GM18499 (cell line): ENCODE measurements around the gene RPTOR.
A peak's percentile ranks its signal among the peaks of the same experiment; 100 is the strongest.

Source experiments
- ATAC-seq: cut with Tn5 transposase; IDR thresholded peaks from one replicate; pipeline ENCODE4 v1.9.1; 2021; ENCODE audit warnings: moderate number of reproducible peaks; ENCODE audit not compliant: insufficient read depth, unreplicated experiment

Gene RPTOR

DNA sequence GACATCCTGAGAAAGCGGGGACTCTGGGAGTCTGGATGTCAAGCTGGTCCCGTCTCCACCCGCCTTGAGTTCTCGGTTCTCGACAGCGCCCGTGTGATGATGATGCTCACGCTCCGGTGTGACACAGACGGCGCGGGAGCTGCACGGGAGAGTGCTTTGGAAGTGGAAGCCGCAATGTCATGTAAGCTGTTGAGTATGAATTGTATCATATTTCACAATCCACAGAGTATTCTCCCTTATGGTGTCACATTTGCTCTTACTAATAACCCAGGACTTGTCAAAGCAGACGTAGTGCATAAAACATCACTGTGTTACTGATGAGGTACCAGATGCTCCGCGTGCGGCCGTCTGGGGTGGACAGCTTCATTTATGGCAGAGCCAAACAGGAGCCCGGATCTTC, 229.5 kb downstream of the RPTOR start:
- no peak for ATAC-seq

DNA sequence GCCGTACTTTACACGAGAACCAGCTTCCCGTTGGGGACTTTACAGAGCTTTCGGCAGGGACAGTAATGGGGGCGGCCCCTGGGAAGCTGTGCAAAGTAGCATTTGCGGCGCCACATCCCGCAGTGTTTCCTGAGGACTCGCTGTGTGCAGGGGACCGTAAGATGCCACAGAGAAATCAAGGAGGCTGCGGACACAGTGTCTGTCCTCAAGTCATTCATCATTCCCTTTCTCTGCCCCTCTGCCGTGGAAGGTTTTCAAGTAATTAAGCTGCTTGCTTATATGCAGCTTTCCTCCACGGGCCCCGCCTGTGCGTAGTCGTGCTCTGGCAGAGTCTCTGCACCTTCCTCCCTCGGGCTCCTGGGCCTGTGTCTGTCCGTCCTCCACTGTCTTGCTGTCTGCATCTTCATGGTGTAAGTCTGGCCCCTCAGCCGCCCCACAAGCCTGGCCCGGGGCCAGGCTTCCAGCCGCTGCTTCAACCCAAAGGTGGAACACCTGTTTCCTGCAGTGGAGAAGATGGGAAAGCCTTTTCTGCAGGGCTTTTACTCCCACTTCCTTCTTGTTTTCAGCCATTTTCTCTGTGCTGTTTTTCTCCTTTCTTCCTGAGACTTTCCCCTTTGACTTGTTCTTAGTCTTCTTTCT, 230.1 kb downstream of the RPTOR start:
- ATAC-seq, result no peak

DNA sequence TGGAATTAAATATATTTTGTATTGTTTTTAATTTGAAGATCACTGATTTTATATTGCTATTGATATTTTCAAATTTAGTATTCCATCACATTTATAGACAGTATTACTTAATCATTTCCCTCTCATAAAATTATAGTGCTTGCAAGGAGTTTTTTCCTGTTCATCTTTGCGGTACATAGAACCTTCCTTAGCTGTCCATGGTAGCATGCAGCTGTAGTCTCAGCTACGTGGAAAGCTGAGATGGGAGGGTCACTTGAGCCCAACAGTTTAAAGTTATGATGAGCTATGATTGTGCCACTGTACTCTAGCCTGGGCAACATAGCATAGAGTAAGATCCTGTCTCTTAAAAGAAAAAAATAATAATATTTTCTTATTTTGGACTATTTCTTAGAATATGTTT, 231.2 kb downstream of the RPTOR start:
- ATAC-seq, result no peak

DNA sequence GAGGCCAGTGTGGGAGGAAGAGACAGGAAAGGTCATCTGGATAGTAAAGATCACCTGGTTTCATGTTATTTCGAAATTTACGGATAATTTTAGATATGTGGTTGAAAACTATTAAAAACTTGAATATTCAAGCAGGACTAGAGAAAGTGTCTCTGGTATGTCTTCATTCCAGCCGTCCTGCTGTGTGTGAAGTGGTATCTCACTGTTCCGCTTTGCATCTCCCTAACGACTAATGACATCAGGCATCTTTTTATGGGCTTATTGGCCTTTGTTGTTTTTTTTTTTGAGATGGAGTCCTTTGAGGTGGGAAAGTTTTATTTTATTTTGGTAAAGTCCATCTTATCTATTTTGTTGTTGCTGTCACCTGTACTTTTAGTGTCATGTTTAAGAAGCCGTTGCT, 232.6 kb downstream of the RPTOR start:
- ATAC-seq, result no peak

DNA sequence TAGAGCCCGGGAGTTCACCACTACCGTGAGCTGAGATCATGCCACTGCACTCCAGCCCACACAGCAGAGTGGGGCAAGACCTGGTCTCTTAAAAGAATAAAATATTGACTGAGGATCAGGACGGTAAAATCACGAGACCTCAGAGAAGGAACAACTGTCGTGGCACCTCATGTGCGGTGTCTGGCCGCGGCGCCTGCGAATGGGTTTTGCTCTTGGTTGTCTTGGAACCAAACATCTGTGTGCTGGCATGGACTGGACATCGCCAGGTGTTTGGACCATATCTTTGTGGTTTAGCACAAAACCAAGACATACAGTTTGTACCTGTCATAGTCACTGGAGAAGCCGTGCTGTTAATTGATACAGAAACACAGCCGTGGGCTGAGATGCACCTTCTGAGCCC, 234.1 kb downstream of the RPTOR start:
- ATAC-seq, result no peak

DNA sequence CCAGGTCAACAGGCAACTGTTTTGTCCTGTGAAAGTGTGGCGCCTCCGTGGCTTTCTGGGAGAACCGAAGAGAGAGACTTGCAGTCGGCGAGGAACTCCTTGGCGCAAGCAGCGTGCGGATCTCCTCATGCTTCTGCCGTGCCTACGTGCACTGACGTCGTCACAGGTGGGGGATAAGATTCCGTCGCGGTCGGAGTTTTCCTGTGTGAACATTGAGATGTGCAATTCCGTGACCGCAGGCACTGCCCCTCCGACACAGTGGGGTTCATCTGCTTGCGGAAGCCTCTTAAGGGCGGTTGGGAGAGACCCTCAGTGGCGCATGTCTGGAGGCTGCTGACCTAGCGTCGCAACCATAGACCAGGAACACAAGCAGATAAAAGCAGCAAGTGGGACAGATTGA, 234.7 kb downstream of the RPTOR start:
- ATAC-seq, result no peak

DNA sequence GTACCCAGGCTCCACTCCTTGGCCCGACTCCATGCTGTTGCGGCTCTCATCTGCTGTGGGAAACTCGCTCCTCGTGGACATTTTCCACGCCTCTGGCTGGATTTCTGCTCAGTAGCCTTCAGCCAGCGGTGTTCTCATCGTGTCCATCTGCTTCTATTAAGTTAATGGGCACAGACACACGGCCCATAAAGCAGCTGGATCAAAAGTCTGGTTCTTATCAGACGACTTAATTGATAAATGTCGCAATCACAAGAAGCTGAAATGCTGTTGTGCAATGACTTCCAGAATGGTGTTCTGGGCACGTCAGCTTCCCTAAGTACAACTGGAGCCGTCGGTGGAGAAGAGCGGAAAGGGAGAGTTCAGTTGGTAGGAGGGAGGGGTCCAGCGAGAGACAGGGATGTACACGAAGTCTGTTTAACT, 235.3 kb downstream of the RPTOR start:
- ATAC-seq, result no peak

DNA sequence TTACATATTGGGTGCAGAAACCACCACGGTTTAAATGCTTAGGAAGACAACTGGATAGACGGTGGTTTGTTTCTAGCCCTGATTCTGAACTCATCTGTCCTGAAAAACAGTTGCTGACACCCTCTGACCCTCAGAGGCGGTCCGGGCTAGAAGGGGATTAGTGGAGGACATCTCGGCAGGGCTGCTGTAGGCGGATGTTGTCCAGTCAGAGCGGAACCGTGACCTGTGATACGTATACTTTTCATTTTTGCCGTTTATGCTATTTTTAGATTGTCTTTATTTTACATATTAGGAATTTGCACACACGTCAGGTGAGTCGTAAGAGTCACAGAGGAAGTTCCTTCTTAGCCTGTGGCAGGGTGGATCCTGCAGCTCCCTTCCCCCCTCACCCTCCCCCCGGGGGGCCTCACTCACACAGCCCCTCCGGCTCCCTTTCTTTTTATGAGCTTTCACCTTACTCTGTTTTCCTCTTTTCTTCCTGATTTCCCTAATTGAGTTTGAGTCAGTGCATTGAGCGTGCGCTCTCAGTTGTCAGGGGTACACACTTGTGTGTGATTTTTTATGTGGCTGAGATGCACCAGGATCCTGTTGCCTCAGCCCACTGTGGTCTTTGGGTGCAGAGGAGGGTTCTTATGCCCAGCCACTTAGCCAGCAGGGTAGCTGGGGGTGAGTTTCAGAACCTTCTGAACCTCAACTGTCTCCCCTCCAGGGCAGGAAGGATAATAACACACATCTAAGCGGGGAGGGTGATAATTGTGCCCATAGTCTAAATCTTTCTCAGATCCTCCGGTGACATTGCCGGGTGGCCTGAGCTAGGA, 236.0 kb downstream of the RPTOR start:
- peak; percentile 74 for ATAC-seq

DNA sequence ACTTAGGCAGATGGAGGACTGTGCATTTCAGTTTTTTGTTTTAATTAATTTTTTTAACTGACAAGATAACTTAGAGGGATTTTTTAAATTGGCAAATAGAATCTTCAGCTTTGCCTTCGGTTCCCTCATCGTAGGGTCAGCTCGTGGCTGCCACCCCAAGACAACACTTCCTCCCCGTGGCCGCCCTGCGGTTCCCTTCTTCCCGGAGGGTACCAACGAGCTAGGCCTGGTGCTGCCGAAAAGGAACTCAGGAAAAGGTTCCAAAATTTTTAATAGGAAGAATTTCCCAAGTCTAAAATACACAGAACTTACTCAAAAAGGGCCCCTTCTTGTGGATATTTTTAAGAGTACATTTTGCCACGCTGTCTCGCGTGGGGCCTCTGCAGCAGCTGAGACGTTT, 236.6 kb downstream of the RPTOR start:
- no peak for ATAC-seq

DNA sequence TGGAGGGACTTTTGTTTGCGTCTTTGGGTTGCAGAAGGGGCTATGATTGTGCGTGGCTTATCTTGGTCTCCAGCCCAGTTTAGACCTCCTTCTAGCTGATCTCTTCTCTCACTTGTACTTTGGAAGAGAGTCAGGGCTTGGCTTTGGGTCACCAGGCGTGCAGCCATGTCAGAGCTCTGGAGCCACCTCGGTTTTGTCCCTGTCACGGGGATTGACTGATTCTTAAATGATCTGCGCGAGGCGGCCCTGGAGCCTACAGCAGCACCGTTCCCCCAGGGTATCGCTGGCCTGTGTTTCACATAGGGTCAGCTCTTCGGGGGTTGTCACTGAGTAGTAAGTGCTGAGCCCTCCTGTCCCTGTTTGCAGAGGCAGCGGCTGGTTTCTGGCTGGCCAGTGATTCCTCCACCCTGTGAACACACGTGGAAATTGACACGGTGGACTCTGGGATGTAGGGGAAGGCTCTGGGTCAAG, 237.2 kb downstream of the RPTOR start:
- ATAC-seq, result no peak

DNA sequence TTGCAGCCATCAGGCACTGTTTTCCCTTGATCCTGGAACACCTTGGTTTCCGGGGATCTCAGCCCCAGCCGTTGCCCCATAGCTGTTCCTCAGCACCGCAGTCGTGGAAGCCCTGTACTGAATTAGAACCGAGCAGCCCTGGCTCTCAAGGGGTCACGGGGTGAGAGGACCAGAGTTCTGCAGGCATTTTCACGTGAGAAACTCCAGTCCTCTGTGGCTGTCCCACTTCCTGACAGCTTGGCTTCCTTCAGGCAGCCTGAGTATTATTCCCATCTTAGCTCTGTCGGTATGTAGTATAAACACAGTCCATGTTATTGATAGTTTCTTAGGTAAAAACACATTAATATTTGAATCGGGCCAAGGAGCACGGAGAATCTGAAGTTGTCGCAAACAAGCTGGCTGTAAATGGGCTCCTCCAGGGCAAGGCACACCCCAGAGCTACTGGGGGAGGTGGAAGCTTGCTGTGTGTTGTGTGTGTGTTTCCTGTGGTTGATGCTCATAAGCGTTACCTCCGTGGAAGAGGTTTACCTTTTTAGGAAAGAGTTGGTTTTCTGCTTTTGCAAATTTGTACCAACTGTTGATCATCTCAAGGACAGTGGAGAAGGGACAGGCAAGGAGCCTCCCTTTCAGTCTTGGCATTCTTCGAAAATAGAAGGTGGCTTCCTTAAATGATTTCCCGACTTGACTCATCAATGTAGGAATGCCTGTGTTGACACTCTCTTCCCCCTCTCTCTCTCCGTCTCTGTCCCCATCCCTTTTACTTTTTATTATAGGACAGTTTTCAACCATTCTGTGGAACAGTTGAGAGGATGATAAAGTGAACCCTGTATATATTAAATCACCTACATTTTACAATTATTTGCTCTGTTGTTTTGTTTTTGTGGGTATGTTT, 238.1 kb downstream of the RPTOR start:
- no peak for ATAC-seq

DNA sequence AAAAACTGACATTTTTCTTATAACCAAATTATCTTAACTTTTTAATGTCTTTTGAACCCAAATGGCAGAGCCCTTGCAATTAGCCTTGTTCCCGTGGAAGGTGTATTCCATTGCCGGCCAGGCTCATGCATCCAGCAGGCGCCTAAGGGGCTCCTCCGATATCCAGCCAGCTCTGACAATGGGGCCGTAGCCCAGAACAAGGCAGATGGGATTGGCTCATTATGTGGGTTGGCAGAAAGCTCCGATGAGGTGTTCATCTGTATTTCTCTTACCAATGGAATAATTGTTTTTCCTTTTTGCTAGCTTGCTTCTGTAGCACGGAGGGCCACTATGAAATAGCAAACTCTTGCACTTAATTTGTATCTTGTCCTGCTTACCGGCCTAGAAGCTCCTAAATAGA, 238.8 kb downstream of the RPTOR start:
- ATAC-seq, result no peak

DNA sequence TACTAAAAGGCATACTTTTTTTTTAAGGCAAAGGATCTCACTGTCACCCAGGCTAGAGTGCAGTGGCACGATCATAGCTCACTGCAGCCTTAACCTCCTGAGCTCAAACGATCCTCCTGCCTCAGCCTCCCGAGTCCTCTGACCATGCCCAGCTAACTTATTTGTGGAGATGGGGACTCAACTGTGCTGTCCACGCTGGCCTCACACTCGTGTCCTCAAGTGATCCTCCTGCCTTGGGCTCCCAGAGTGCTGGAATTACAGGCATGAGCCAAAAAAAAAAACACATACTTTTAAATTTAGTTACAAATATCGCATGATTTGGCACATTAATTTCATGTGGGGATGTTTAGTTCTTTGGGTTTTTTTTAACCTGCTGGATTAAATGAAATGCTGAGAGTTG, 239.3 kb downstream of the RPTOR start:
- ATAC-seq, result no peak

DNA sequence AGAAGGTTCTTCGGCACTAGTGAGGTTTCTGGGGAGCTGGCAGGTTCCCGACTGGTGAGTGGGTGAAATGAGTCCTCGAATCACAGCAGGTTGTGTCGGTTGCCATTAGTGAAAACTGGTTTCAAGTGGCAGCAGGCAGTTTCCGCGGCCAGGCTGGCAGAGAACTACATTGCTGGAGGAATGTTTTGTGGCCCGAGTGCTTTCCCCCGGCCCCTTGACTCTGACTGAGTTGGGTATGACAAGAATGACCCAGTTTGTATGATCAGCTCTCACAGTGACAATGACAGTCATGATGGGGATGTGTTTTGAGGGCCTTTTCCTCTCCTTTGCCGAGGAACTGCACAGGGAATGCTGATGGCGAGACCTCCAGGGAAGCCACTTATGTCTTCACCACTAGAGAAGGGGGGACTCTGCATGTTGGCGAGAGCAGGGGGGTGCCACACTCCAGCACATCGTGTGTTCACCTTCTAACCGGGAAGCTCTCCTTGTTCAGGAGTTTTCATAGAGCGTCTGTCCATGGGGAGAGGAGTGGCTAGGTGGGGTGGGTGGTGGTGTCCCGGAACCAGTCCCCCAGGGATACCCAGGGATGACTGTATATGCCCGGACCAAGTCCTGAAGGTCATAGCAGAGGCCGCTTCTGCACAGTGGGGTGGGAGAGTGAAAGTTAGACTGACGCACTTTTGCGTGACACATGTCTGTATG, 241.0 kb downstream of the RPTOR start:
- ATAC-seq, result no peak

DNA sequence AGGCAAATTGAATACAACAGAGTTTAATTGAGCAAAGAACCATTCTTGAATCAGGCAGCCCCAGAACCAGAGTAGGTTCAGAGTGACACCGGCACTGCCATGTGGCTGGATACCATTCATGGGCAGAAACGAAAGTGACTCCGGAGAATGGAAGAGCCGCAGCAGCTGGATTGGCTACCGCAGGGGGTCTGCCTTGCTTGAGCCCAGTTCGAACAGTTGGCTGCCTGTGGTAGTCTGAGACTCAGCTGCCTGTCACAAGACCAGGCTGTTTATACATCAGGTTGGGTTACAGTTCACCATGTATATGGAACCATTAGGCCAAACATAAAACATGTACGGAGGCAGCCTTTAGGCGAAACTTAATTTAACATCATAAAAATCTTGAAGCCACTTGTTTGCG, 241.8 kb downstream of the RPTOR start:
- ATAC-seq, result no peak

DNA sequence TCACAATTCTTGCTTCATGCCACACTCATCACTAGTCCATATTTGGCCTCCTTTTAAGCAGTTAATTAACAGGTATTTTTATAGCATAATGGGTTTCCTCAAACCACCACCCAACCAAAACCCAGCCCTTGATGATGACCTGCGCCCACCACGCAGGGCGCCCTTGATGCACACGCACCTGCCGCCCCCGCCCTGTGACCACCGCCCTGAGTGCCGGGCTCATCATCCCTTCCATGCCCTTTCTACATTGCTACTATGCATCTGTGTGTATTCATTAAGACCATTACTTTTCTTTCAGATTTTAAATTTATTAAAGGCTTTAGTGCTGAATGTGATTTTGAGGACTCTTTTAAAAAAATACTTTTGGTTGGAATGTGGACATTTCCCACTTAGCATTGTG, 242.2 kb downstream of the RPTOR start:
- ATAC-seq, result no peak

DNA sequence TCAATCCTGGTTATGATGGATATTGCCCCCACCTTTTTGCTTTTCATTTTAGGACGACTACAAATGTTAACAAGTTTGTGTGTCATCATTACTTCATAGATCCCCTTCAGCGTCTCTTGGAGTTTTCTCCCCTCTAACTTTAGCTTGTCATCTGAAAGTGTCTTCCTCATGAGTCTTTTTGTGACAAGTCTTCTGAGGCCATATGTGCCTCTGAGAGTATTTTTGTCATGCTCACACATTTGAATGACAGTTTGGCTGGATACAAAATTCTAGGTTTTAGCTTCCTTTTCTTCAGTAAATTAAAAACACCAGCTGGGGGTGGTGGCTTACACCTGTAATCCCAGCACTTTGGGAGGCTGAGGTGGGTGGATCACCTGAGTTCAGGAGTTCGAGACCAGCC, 243.2 kb downstream of the RPTOR start:
- ATAC-seq, result no peak

DNA sequence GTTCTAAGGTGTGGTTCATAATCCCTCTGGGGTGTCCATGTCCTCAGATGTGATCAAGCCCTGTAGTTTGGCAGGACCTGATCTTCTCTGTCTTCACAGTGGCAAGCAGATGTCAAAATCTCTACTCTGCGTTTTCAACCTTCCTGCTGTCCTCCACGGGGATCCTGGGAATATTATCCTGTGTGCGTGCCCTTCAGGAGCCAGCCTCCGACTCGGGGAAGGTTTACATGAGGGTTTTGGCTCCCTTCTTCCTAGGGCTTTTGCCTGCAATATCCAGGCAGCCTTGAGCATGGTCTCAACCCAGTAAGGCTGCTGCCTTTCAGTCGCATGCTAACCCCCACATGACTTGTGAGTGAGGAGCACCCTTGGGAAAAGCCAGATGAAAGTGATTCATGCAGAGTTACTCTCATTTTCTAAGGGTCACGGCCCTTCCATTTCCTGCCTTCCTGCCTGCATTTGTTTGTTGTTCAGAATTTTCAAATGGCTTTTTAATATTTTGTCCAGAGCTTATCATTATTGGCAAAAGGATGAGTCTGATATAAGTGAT, 244.8 kb downstream of the RPTOR start:
- ATAC-seq, result no peak

DNA sequence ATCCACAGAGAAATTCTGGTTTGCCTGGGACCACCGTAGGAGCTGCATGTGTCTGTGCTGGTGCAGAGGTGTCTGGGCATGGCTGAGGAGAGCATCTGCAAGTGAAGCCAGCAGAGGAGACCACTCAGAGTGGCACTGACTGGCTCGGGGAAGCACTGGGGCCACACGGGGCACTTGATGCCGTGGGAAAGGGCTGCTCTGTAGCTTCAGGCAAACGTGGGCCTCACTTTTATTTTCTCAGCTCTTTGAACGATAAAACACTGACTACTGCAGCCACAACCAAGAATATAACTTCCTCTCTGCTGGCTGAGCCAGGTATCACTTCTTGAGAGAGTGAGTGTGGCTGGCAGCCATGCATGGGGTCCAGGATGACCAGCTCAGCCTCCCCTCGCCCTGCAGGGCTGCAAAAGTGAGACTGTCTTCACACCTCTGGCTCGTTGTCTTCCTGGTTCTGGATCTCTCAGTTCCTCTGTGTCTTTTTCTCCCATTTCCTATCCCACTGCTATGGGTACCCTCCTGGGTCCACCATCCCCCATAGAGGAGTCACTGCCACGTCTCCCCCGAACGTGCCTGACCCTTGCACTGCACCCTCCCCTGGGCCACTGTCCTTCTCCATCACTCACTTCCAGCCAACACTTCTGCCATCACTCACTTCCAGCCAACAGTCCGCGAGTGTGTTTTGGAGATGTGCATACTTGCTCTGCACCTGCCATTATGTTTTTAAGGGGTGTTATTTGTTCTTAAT, 245.6 kb downstream of the RPTOR start:
- ATAC-seq, result no peak
